D721Med (cell line): ENCODE data around the gene CHST8.
"Not testable (repeated sequence)": the region's sequence is repeated elsewhere in the genome, so short reads cannot be mapped to it uniquely, and the experiment has no call there.

Experiments
- DNase-seq: peaks from one replicate; pipeline ENCODE4 v3.0.0; 2011; ENCODE audit warnings: low spot score; ENCODE audit not compliant: insufficient read length
- FAIRE-seq: peaks from 2 replicates; lab custom pipeline; 2011; peaks lifted over from hg19 to GRCh38; lab: Jason Lieb, UNC
- CTCF ChIP-seq: IDR thresholded peaks from 2 replicates; pipeline ENCODE4 v1.5.1; 2012; ENCODE audit warnings: mild to moderate bottlenecking, control low read depth; ENCODE audit not compliant: insufficient read depth; ENCODE audit errors: missing control alignments

CHST8 gene

GRCh38 chr19:33812388-33813330 is 190.9 kb downstream of the CHST8 start:
- DNase-seq (no peak), FAIRE-seq (no peak)
- no peak for TF ChIP-seq CTCF

DNA sequence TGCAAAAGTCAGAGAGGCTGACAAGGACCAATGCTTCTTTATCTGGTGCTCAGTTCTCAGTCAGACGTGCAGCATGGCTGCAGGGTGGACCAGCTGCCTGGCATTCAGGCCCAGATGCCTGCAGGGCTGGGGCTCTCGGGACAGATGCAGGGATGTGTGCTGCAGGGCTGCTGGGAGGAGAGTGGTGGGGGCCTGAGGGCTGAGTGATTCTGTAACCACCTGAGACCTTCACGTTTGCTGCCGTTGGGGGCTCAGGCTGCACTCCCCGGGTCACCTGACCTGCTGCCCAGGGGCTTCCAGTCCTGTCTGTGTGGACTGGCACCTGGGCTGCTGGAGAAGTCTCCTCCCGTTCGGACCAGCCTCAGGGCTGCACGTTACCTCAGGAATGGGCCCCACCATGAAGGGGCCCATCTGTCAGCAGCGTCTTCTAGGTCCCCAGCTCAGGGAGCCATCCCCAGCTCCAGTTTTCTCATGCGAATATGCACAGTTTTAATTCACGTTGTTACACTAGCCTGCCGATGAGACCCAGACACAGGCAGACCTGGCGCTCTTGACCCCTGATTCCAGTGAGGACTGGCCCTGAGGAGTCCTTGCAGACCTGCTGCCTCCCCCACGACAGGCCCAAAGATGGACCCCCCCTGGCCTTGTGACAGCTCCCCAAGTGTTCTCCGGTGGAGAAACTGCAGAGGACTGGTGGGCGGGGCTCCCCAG is 191.8 kb downstream of the CHST8 start:
- DNase-seq (peak; percentile 17), FAIRE-seq (no peak)
- TF ChIP-seq CTCF, result no peak

- FAIRE-seq, result no peak
- TF ChIP-seq CTCF, result no peak
- DNase-seq, result no peak
Measured at GRCh38 chr19:33814181-33815165, 192.7 kb downstream of the CHST8 start.

DNA sequence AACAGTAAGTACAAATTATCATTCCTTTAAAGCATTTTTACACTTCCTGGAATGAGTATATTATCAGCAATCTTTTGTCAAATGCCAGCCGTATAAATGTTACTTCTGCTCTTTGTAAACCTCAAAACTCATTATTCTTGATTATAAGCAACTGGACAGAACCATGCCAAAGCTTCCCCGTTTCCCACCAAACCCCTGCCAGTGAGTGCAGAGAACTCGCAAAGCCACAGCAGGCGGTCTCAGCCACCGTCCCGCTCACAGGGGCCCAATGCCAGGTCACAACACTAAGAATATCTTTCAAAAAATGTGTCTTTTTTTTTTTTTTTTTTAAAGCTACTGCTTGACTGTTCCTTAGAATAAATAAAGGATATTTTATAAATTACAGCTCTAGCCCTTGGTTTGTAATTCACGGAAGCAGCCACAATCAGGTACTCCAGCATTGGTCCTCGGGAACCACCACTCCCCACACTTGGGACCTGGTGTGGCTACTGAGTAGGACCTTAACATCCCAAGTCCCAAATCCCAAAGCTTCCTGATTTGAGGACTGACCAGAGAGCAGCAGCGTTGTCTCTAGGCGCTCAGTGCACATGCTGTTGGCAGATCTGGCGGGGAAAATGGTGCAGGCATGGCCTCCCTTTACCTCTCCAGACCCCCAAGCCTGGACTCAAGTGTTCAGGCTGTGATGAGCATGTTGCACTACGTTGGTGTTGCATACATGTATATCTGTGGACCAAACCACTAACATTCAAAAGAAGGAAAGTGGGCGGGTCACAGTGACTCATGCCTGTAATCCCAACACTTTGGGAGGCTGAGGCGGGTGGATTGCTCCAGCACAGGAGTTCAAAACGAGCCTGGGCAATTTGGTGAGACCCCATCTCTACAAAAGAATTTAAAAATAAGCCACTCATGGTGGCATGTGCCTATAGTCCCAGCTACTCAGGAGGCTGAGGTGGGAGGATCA is 193.9 kb downstream of the CHST8 start:
- FAIRE-seq (no peak), DNase-seq (no peak)
- TF ChIP-seq CTCF, result no peak

DNA sequence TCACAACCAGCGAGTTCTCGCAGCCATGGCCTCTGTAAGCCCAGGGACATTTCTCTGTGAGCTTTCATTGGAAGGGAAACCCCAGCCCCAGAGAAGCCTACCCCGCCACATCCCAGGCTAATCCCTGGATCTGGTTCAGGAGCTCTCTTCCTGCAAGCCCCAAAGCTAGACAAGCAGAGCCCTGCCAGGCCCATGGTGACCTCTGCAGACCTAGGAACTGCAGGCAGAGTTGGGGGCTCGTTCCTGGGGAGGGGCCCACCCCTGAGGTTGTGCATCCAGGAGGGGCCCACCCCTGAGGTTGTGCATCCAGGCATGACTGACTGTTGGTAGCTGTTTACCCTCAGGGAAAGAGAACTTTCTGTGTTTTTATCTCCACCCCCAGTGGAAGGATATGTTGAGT is 196.7 kb downstream of the CHST8 start:
- no peak for TF ChIP-seq CTCF
- no peak for DNase-seq
- no peak for FAIRE-seq

DNA sequence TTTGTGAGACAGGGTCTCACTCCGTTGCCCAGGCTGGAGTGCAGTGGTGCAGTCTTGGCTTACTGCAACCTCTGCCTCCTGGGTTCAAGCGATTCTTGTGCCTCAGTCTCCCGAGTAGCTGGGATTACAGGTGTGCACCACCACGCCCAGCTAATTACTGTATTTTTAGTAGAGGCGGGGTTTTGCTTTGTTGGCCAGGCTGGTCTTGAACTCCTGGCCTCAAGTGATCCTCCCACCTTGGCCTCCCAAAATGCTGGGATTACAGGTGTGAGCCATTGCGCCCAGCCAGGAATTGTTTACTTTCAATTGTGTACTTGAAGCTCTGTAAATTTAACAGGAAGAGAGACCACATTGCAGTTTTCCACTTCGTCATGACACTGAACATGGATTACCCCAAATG is 197.3 kb downstream of the CHST8 start:
- FAIRE-seq, DNase-seq: not testable (repeated sequence)
